ENCODE data around the gene CBLC.

CBLC gene

GRCh38 chr19:44800461-44800860 is 22.8 kb downstream of the CBLC start (continued):
- TF ChIP-seq BCL11B (tag by site-specific recombination; IDR thresholded peaks at IDR 0.05; ENCODE audit: low read depth) (0 out of 2 replicates have a peak, but pooled peaks have one; percentile 24), ZNF148 (tag by site-specific recombination; IDR thresholded peaks at IDR 0.05; ENCODE audit: borderline replicate concordance) (no peak), HIC1 (tag by site-specific recombination; IDR thresholded peaks at IDR 0.05) (no peak), ZNF660 (tag by site-specific recombination; IDR thresholded peaks at IDR 0.05) (0 out of 2 replicates have a peak, but pooled peaks have one; percentile 26), GLI4 (tag by site-specific recombination; IDR thresholded peaks at IDR 0.05) (no peak), KLF8 (tag by site-specific recombination; IDR thresholded peaks at IDR 0.05) (peak; percentile 46; the same call in 1 of the 2 replicates), ZNF654 (tag by site-specific recombination; IDR thresholded peaks at IDR 0.05; ENCODE audit: low read depth) (peak; percentile 58), PATZ1 (tag by site-specific recombination; IDR thresholded peaks at IDR 0.05) (0 out of 2 replicates have a peak, but pooled peaks have one; percentile 24)
- TF ChIP-seq, protein P1, sequence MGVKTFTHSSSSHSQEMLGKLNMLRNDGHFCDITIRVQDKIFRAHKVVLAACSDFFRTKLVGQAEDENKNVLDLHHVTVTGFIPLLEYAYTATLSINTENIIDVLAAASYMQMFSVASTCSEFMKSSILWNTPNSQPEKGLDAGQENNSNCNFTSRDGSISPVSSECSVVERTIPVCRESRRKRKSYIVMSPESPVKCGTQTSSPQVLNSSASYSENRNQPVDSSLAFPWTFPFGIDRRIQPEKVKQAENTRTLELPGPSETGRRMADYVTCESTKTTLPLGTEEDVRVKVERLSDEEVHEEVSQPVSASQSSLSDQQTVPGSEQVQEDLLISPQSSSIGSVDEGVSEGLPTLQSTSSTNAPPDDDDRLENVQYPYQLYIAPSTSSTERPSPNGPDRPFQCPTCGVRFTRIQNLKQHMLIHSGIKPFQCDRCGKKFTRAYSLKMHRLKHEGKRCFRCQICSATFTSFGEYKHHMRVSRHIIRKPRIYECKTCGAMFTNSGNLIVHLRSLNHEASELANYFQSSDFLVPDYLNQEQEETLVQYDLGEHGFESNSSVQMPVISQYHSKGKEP (tag by site-specific recombination; IDR thresholded peaks at IDR 0.05) = 0 out of 2 replicates have a peak, but pooled peaks have one; percentile 10

DNA sequence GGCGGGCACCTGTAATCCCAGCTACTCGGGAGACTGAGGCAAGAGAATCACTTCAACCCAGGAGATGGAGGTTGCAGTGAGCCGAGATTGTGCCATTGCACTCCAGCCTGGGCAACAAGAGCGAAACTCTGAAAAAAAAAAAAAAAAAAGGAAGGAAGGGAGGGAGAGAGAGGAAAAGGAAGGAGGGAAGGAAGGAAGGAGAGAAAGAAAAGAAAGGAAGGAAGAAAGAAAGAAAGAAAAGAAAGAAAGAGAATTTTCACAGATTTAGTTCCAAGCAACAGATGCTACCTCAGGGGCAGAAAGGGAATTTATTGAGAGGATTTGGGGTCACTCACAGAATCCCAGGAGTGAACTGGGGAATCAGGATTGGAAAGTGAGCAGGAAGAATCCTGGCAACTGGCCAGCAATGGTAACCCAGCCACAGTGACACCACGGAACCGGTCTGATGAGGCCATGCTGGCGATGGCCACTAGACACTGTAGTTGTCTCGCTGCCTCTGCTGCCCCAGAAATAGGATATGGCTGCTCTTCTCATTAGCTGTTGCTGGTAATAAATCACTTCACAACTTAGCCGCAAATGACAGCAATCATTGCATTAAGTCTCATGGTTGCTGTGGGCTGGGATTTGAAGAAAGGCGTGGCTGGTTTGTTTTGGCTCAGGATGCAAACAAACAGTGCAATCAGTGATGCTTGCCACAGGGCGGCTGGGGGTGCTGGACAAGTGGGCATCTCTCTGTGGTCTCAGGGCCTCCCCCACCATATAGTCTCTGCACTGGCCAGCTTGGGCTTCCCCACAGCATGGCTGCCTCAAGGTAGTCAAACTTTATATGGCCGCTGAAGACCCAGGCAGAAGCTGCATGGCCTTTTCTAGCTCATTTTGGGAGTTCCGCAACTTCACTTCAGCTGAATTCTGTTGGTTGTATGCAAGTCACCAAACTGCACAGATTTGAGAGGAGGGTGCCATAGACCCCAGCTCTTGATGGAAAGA is 26.0 kb downstream of the CBLC start:
- Histone ChIP-seq H3K27ac (ENCODE audit: extremely low read depth, low read depth, low read length) (no peak overlapping the region), H3K4me1 (ENCODE audit: control insufficient read depth, insufficient read depth, low read length) (peaks cover 3% of the 10 kb centered on the region; the same call in 1 of the 2 replicates), H3K9me3 (ENCODE audit: control insufficient read depth, insufficient read depth, low read depth, low read length) (no peaks in the 10 kb centered on the region), H3K36me3 (ENCODE audit: control insufficient read depth in 2 of 2, insufficient read depth in 1 of 2, low read length in 2 of 2) (no peaks in the 10 kb centered on the region), H3K4me3 (ENCODE audit: low read depth, low read length) (no peak overlapping the region)
- ChIA-PET CTCF (interaction anchor here (0.6 to 5.9 kb wide), 7 partner anchors 19 to 1955 kb away, joined by 3 to 35 read pairs (median 4); no protein-coding TSS in a partner anchor), POLR2A (no interaction called here)
- TF ChIP-seq, protein P1 (tag by site-specific recombination; IDR thresholded peaks at IDR 0.05) = peak; percentile 32; the same call in 1 of the 2 replicates
- TF ChIP-seq, protein P2, sequence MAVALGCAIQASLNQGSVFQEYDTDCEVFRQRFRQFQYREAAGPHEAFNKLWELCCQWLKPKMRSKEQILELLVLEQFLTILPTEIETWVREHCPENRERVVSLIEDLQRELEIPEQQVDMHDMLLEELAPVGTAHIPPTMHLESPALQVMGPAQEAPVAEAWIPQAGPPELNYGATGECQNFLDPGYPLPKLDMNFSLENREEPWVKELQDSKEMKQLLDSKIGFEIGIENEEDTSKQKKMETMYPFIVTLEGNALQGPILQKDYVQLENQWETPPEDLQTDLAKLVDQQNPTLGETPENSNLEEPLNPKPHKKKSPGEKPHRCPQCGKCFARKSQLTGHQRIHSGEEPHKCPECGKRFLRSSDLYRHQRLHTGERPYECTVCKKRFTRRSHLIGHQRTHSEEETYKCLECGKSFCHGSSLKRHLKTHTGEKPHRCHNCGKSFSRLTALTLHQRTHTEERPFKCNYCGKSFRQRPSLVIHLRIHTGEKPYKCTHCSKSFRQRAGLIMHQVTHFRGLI (tag by site-specific recombination; IDR thresholded peaks at IDR 0.05) = no peak
- no peak for TF ChIP-seq ZBTB26 (tag by site-specific recombination; optimal IDR thresholded peaks at IDR 0.05)
- no peak for TF ChIP-seq ZNF174 (tag by site-specific recombination; IDR thresholded peaks at IDR 0.05)
- TF ChIP-seq ZNF747 (tag by site-specific recombination; IDR thresholded peaks at IDR 0.05) = no peak
- no peak for TF ChIP-seq WT1 (tag by site-specific recombination; IDR thresholded peaks at IDR 0.05)
- TF ChIP-seq ZNF366 (tag by site-specific recombination; conservative IDR thresholded peaks at IDR 0.05) = peak; percentile 87
- TF ChIP-seq KLF1 (tag by site-specific recombination; IDR thresholded peaks at IDR 0.05) = peak; percentile 32; the same call in 1 of the 2 replicates
